NCI-H1694 treated with DMSO at 0.1 percent for 48 hours (cell line): ENCODE data around the gene PTPRC.

Experiments
- DNase-seq: peaks from one replicate; lab custom pipeline; 2025; lab: John Stamatoyannopoulos, UW

PTPRC gene

GRCh38 chr1:198620218-198620617 lies 18.6 kb upstream of the PTPRC start:
- no peak for DNase-seq

- no peak for DNase-seq
These were observed 17.7 kb upstream of the PTPRC start for GRCh38 chr1:198620951-198621824.

DNA sequence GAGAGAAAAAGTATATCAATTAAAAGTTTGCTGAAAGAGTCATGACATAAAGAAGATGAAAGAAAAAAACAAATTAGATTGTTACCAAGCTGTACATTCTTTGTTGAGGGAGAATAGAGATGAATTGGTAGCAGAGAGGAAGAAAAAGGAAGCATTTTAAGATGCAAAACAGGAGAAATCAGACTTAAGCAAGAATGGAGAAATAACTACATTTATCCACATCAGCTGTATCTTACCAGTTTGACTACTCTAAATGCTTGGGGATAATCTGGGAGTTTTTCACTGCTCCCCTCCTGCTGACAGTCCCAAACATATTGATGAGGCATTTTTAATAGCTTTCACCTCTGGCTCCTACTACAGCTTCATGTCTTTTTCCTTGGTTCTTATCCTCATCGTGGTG lies 16.8 kb upstream of the PTPRC start:
- no peak for DNase-seq

DNA sequence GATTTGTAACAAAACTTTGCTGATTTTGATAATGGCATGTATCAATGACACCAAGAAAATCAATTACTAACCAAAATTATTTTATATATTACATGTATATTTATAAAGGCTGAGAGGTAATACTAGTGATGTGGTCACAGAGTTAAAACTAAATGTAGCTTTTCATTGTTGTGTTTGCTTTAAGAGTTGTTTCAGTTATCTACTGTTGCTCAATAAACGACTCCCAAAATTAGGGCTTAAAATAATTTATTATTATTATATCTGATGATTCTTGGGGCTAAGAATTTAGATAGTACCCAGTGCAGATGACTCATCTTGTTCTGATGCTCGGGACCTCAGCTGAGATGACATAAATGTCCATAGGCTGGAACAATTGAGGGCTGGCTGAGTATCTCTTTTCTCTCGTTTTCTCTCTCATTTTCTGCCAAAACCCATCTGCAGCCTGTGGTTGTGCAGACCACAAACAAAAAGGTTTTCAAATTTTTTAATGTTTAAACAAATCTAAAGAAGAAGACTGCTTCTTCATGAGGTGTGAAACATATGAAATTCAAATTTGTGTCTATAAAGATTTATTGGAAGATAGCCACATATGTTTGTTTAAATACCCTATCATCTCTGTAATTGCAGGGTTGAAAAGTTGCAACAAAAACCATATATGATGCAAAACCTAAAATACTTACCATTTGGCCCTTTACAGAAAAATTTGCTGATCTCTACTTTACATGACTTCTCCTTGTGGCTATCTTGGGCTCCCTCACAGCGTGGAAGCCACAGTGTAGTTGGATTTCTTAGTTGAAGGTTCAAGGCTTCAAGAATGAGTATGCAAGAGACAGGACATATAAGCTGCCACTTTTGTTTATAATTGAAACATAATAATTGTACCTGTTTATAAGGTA lies 14.8 kb upstream of the PTPRC start:
- no peak for DNase-seq

DNA sequence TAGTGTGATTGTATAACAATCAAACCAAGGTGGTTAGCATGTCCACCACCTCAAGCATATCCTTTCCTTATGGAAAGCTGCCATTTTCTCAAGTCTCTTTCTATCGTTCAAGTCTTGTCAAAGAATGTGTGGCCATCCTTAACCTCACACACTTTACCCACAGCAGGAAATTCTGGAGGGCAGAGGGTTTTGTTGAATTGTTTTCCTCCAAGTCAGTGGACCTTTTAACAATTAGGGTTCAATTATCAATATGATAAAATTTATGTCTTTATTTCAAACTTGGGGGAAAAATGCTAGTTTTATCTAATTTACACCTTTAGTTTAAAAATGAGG lies 14.2 kb upstream of the PTPRC start:
- no peak for DNase-seq

DNA sequence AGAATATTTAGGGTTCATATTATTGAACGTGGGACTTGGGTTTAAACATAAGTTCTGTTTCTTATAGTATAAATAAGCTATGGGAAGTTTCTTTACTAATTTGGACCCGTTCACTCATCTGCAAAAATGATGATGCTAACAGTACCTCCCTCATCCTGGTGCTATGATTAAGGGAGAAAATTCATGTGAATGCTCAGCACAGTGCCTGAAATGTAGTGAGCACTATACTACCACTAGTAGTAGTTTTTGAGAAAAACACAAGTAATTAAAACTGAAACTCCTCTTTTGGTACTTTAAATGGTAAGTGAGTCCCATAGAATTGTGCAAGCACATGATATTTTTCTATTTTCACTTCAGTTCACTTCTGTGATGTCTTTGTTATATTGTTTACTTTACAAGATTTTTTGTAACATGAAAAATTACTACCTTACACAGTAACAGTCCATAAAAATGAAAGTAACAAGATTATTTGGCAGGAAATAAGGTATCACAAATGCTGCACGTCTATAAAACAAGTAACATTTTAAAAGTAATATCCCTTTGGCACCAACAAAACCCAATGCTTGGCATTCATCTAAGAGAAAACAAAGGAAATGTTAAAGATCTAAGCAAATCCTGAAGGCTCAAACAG lies 11.3 kb upstream of the PTPRC start:
- DNase-seq: no peak

DNA sequence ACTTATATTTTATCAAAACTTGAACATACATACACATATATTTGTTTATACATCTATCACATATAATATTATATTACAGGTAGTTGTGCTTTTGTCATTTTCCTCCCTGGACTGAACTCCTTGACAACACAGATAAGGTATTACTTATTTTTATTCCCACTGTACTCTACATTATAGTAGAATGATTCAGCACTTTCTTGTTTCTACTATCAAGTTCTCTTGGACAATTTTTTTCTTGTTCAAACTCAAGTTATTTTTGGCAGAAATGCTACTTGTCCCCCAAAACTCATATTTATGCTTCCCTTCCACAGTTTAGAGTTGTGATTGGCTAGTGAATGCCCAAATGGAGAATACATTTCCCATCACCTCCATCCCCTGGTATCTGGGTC lies 10.8 kb upstream of the PTPRC start:
- no peak for DNase-seq

GRCh38 chr1:198629610-198630009 lies 9.2 kb upstream of the PTPRC start:
- no peak for DNase-seq

- DNase-seq: no peak
These were observed 8.0 kb upstream of the PTPRC start for GRCh38 chr1:198630863-198631262.

DNA sequence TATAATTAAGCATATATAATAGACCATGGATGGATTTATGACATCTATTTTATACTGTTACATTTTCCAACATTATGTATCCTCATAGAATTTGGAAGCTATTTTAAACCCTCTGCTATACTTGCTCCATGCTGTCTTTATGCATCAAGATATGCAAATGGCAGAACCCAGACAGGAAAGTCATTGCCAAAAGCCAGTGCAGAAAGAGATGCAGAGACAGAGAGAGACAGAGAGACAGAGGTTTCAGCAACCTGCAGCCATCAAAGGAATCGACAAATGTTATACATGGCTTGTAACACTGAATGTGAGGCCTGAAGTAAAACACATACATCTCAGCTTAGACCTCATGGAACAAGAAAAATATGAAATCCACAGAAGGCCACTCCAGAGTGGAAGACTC lies 7.5 kb upstream of the PTPRC start:
- DNase-seq: no peak

- DNase-seq: no peak
These were observed 6.8 kb upstream of the PTPRC start for GRCh38 chr1:198632007-198632406.

DNA sequence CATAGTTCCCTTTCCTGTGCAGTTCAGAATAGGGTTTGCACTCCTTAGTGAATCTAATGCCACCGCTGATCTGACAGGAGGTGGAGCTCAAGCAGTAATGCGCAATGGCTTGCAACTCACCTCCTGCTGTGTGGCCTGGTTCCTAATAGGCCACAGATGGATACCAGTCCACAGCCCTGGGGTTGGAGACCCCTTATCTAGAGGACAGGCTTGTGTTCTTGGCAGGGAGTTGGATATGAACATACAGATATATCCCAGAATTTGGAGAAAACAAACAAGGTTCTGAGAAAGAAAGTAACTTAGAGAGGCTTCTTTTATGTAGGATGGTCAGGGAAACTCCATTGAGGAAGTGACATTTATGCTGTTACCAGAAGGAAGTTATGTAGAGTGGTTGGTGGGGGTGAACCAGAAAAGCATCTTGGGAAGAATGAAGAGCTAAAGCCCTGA lies 5.1 kb upstream of the PTPRC start:
- no peak for DNase-seq

- DNase-seq: no peak
These were observed 2.9 kb upstream of the PTPRC start for GRCh38 chr1:198635964-198636363.

DNA sequence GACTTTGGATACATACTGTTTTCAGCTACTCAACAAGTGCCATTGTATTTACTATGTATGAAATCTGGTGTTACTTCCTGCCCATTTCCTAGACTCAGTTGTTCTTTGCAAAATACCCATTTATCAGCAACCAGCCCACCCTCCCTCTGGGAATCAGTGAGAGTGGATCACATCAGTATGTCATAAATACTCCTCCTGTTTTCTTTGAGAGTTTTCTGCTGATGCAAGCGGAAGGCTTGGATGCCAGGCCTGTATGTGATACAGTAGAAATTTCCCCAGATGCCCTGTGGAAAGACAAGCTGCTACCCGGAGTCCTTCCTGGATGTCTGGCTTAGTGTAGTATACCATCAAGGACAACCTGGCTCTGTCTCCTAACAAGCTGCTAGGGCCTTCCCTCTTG lies 2.4 kb upstream of the PTPRC start:
- DNase-seq: no peak

- DNase-seq: no peak
These were observed 1.7 kb upstream of the PTPRC start for GRCh38 chr1:198637157-198637556.

DNA sequence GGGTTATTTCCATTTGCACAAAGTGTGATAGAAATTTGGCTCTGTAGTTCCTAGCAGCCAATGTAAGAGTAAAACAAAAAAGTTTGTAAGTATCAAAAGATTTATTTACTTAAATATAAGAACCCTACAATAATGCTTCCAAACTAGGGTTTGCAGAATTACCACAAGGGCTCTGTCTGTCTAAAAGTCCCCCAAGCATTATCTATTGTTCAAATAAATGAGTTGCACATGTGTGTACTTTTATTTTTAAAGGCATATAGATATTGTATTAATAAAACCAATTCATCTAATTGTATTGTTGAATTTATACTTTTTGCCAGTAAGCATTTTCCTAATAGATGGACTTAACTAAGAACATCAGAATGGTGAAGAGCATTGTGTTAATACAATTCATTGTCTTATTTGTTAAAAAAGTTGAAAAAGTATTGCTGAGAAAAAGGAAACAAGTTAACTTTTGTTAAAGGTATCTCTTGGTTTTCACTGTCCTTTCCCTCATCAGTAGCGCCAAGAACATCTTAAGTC lies 863 bp upstream of the PTPRC start:
- DNase-seq: no peak

DNA sequence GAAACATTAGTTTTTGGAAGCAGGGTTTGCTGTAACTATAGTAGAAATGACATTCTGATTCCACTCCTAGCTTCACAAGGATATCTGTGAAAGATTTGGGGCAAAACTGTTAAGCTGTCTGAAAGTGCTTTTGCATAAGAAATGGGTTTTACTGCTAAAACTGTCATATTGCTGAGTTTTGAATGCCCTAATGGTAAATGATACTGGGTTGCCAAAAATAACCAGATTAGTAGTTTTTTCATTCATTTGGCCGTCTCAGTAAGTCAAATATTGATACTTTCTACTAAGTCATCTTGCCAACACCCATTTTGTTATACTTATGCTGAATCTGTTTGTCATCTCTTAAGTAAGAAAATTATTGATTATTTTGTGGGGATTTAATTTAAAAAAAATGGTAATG lies 399 bp upstream of the PTPRC start:
- DNase-seq: no peak

- no peak for DNase-seq
These were observed 867 bp downstream of the PTPRC start for GRCh38 chr1:198639671-198640143.

DNA sequence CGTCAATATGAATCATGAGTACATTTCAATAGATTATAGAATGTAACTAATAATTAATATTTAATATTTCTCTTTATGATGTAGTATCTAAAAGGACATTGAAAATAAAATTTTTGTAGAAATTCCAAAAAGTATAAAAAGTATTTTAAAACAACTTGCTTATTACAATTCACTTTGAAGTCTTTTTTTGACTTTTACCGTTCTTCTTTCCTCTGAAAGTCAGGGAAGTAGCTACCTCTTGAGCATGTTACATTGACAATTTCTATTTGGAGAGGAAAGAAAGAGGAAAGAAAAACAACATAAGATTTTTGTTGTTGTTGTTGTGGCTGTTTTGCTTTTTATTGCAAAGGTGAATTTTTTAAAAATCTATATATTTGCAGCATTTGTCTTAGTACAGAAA lies 1.3 kb downstream of the PTPRC start:
- DNase-seq: no peak

GRCh38 chr1:198641501-198641900 lies 2.7 kb downstream of the PTPRC start:
- DNase-seq: no peak

GRCh38 chr1:198641966-198642668 lies 3.3 kb downstream of the PTPRC start:
- no peak for DNase-seq

DNA sequence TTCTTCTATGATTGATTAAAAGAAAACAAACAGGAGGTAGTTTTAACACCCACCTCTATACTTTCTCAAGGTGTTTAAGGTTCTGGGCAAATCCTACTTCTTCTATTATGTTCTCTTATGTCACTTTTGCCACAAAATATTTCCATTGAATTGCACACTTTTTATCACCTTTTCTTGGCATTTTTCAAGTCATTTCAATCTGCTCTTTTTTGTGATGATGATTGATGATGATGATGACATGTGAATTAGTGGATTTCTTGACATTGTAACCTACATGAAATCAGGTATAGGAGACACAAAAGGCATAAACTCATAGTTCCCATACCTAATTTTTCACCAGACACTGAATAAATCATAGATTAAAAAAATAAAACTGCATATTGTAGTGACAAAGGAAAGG lies 4.1 kb downstream of the PTPRC start:
- DNase-seq: no peak
